Loucy (cell line): Measurements from ENCODE around the gene UNC45A.

Experiments used
- CTCF ChIP-seq: fragments of 200-600 bp; sonication (generic); conservative IDR thresholded peaks from 2 replicates; pipeline ENCODE4 v1.5.1; 2014; ENCODE audit warnings: mild to moderate bottlenecking, antibody characterized with exemption, low read length
- EZH2phosphoT487 ChIP-seq: fragments of 200-600 bp; IDR thresholded peaks from 2 replicates; pipeline ENCODE4 v1.6.1; 2018; ENCODE audit warnings: antibody characterized with exemption, mild to moderate bottlenecking, moderate library complexity, borderline replicate concordance

- TF ChIP-seq CTCF (no peak), EZH2phosphoT487 (no peak)
Measured at GRCh38 chr15:90905306-90906180, 29.5 kb upstream of the UNC45A start.
